Measurements from ENCODE around the gene DYNC1LI1. TPM values are rescaled to one million over a fixed set of nuclear protein-coding genes. Genes with fewer than 3 reads are reported as not detected.

DYNC1LI1 gene
- total RNA-seq, 1 experiment from 2014 or later, result 56.2 TPM

- no peak for TF ChIP-seq CTCF (conservative IDR thresholded peaks at IDR 0.05)
- no peak overlapping the region for H2BK5ac ChIP-seq (ENCODE audit: insufficient read length, low read length)
- no peaks in the 10 kb centered on the region for H3K79me2 ChIP-seq (ENCODE audit: insufficient read depth, low read length)
- no peak overlapping the region for H3T11ph ChIP-seq (ENCODE audit: low read length)
- no peak overlapping the region for H3K56ac ChIP-seq (ENCODE audit: insufficient read length, low read depth, low read length)
- no peak overlapping the region for H3K4me3 Mint-ChIP-seq
- H3K9me3 ChIP-seq (ENCODE audit: control insufficient read depth, low read depth, low read length), result no peaks in the 10 kb centered on the region
- H3K18ac ChIP-seq (ENCODE audit: insufficient read length, low read depth, low read length), result no peak overlapping the region
- no peak overlapping the region for H3K9ac ChIP-seq (ENCODE audit: extremely low read depth, insufficient read length, low read length)
- no peaks in the 10 kb centered on the region for H3K23me2 ChIP-seq (ENCODE audit: insufficient read length, low read depth, low read length, poor library complexity, severe bottlenecking)
- no peak overlapping the region for H3K23ac ChIP-seq (ENCODE audit: insufficient read length, low read depth, low read length)
- H3K4me1 Mint-ChIP-seq, result no peaks in the 10 kb centered on the region
- no peak overlapping the region for H3K4me2 ChIP-seq (ENCODE audit: insufficient read depth, insufficient read length, low read length)
- no peak for DNase-seq
- no peak overlapping the region for H2AK5ac ChIP-seq (ENCODE audit: insufficient read length, low read length)
- peak overlapping the region in 1 of 3 experiments; percentile 22; a peak in 1 of 7 replicates for H3K27ac Mint-ChIP-seq
- H3K27ac ChIP-seq (ENCODE audit: insufficient read length, low read depth, low read length), result no peak overlapping the region
- H3K79me1 ChIP-seq (ENCODE audit: insufficient read depth, low read depth, low read length, poor library complexity, severe bottlenecking), result no peaks in the 10 kb centered on the region
- H3K14ac ChIP-seq (ENCODE audit: insufficient read depth, low read length), result no peak overlapping the region
- peaks cover 20 to 66% (median 61%) of the 10 kb centered on the region in 3 experiments; a peak in 6 of 7 replicates for H3K36me3 Mint-ChIP-seq (ENCODE audit: insufficient read depth in 1 of 3, low read depth in 3 of 3)
- no peak overlapping the region for H2BK20ac ChIP-seq (ENCODE audit: low read depth, low read length, poor library complexity, severe bottlenecking)
- no peak overlapping the region for H2BK15ac ChIP-seq (ENCODE audit: low read depth, low read length)
- H4K8ac ChIP-seq (replicated peaks; ENCODE audit: insufficient read length, low read depth, low read length), result no peak overlapping the region
- H4K20me1 ChIP-seq (ENCODE audit: control insufficient read depth, insufficient read depth, insufficient read length), result no peaks in the 10 kb centered on the region
- H2BK120ac ChIP-seq (ENCODE audit: low read depth, low read length, poor library complexity, severe bottlenecking), result no peak overlapping the region
- H3K4ac ChIP-seq (ENCODE audit: low read depth, low read length), result no peak overlapping the region
- H3K27me3 Mint-ChIP-seq (ENCODE audit: low read depth), result no peaks in the 10 kb centered on the region
- no peaks in the 10 kb centered on the region for H3K9me3 Mint-ChIP-seq
- H2BK12ac ChIP-seq (ENCODE audit: insufficient read length, low read depth, low read length), result no peak overlapping the region
- H2AFZ ChIP-seq (ENCODE audit: low read length), result no peak overlapping the region
- H4K5ac ChIP-seq (ENCODE audit: insufficient read length, low read depth, low read length), result no peak overlapping the region
- no peaks in the 10 kb centered on the region for H3K4me1 ChIP-seq (ENCODE audit: insufficient read depth, low read length)
- no peaks in the 10 kb centered on the region; the same call in 1 of the 2 replicates for H3K27me3 ChIP-seq (ENCODE audit: insufficient read depth, low read length)
- no peak overlapping the region for H4K91ac ChIP-seq (ENCODE audit: insufficient read length, low read depth, low read length)
Observed at GRCh38 chr3:32531010-32531647, 39.5 kb downstream of the DYNC1LI1 start.

Measured in H9 (cell line).